GM19328 (cell line): ENCODE measurements around the gene CEP192.

Experiments used
- ATAC-seq: cut with Tn5 transposase; IDR thresholded peaks from one replicate; pipeline ENCODE4 v1.9.1; 2021; ENCODE audit warnings: mild to moderate bottlenecking, moderate library complexity; ENCODE audit not compliant: unreplicated experiment

Gene CEP192

DNA sequence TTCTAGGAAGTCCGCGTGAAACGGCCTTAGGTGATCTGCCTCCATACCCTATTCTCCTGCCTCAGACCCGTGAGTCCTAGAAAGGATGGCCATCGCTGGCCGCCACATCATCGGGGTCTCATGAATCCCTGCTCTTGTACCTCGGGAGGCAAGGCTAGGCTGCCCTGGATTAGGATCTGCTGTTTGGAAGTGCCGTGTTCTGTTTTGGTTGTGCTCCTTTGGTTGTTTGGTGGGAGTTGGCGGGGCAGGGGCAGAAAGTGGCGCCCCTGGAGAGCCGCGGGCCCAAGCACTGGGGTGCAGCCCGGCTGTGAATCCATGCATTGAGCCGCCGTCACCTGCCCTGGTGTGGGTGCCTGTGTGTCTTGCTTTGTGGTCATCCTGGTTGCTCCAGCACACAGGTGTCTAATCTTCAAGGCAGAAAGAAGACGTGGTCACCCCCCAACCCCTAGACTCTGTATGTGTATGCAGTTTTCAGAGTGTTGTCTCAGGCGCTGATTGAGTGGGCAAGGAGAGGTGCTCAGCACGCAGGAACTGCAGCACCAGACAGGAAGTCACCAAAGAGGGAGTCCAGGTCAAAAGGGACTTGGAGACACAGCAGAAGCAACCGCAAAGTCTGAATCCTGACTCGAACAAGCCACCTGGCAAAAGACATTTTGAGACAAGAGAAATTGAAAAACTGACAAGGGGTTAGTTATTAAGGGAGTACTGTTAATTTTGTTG is 147.4 kb downstream of the CEP192 start:
- no peak for ATAC-seq

DNA sequence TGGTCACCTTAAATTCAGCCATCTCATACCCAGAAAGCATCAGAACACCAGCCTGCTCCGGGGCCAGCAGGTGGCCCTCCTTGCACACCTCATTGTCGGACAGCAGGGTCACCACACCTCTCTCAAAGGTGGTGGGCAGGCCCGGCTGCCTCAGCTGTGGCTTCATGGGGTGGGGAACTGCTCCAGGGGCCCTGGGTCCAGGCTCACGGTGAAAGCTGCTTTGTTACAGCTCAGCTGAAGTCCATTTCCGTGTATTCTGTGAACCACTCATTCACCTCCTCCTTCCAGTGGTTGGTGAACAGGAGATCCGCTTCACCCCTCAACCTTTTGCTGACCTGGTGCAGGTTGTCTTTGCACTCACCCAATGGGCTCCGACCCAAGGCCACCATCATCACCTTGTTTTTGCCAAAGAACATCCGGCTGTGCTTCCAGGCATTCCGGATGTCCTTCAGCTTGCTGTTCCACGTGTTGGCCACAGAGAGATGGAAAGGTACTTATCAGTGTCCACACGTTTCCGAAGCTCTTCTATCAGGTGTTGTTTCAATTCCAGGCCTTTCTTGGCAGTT is 148.8 kb downstream of the CEP192 start:
- no peak for ATAC-seq

- no peak for ATAC-seq
These were observed 150.0 kb downstream of the CEP192 start for GRCh38 chr18:13141209-13141608.

DNA sequence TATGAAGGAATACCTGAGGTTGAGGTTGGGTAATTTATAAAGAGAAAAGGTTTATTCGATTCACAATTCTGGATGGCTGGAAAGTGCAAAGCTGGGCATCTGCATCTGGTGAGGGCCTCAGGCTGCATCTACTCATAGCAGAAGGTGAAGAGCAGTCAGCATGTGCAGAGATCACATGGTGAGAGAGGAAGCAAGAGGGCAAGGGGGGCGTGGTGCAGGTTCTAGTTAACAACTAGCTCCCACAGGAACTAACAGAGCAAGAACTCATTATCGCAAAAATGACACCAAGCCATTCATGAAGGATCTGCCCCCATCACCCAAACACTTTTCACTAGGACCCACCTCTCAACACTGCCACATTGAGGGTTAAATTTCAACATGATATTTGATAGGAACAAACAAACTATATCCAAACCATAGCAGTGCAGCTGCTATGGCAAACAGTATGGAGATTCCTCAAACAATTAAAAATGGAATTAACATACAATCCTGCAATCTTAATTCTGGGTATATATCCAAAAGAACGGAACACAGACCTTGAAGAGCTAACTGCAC is 154.6 kb downstream of the CEP192 start:
- ATAC-seq, result no peak

DNA sequence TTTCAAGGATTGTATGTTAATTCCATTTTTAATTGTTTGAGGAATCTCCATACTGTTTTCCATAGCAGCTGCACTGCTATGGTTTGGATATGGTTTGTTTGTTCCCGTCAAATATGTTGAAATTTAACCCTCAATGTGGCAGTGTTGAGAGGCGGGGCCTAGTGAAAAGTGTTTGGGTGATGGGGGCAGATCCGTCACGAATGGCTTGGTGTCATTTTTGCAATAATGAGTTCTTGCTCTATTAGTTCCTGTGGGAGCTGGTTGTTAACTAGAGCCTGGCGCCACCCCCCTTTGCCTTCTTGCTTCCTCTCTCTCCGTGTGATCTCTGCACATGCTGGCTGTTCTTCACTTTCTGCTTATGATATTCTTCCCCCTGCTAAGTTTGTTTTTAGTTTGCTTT is 156.0 kb downstream of the CEP192 start:
- no peak for ATAC-seq

DNA sequence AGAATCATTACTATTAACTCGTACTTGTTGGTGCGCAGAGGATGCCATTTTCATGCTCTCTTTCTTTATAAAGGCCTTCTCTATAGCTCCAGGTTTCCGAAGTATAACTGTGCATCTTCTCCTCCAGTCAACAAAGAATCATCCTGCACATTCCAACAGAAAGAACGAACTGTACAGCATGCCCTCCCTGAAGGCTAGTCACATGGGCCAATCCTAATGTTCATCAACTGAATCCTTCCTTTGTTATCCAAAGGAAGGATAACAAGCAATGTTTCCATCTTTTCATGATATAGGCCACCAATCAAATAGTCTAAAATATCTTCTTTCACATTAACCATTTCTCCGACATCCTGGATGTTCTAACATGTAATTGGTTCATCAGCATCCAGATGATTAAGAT is 160.5 kb downstream of the CEP192 start:
- no peak for ATAC-seq

GRCh38 chr18:13158428-13158827 is 167.3 kb downstream of the CEP192 start:
- ATAC-seq, result no peak

DNA sequence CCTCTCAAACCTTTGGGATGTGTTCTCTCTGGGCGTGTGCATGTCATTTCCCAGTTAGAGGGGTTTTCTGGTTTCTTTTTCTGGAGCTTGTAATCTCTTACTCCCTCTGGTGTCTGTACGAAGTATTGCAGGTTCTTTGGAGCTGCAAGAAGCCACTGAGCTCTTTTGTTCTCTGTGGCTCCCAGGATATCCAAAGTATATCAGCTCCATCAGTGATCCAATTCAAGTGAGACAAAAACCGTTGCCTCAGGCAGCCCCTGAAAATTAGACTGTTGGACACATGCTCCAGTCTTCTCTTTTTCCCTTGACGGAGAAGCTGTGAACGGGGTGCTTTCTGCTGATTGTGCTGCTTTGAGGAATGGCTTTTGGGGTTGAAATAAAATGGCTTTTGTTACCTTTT is 168.4 kb downstream of the CEP192 start:
- no peak for ATAC-seq

- no peak for ATAC-seq
These were observed 170.2 kb downstream of the CEP192 start for GRCh38 chr18:13161276-13161899.

GRCh38 chr18:13163167-13163927 is 172.2 kb downstream of the CEP192 start:
- ATAC-seq, result no peak

DNA sequence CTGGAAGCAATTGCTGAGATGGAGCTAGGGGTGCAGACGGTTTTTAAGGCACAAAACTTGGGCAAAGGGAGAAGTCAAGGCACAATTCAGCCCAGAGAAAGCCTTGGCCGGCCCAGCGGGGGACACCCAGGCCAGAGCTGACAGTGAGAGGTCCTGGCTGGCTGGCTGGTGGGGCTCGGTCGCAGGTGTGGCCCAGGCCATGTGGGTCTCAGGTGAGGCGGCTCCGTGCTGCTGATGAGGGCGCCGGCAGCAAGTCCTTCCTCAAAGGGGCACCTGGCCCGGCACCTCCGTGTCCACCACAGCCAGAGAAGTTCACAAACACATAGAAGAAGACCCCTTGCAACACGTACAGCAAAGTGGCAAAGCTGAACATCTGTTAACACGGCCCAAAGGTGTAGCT is 173.2 kb downstream of the CEP192 start:
- ATAC-seq, result no peak

DNA sequence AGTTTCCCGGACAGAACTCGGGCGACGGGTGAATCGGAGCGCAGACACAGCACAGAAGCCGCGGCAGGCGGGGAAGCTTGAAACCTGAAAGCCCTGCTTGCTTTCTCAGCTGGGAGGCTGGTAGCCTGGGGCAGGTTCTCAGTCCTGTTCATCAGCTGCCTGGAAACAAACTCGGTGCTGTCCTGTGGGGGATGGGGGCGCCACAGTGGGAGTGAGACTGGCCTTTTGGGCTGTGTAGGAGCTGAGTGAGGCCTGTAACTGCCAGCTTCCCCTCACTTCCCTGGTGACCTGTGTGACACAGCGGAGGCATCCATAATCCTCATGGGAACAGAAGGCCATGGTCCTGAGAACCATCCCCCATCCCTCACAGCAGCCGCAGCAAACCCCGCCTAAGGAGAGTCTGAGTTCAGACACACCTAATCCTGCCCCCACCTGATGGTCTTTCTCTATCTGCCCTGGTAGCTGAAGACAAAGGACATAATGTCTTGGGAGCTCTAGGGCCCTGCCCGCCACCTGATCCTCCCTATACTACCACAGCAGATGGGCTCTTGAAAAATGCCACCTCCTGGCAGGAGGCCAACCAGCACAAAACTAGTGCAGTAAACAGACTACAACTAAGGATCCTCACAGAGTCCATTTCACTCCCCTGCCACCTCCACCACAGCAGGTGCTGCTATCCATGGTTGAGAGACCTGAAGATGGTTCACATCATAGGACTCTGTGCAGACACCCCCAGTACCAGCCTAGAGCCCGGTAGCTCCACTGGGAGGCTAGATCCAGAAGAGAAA is 174.7 kb downstream of the CEP192 start:
- no peak for ATAC-seq

GRCh38 chr18:13173578-13174145 is 182.5 kb downstream of the CEP192 start:
- ATAC-seq, result no peak
